WTC11 (cell line): ENCODE results near the gene SPP1.

Experiments used
- NR2C2 ChIP-seq: sonication (generic); formaldehyde crosslinking; IDR thresholded peaks from 2 replicates; pipeline ENCODE4 v1.8.0; 2022; ENCODE audit warnings: mild to moderate bottlenecking, missing genetic modification reagents
- TF ChIP-seq, protein P1 (sequence below): fragments of 200-600 bp; IDR thresholded peaks from 2 replicates; pipeline ENCODE4 v1.8.0; 2022; ENCODE audit warnings: antibody characterized with exemption

- TF ChIP-seq, protein P1, sequence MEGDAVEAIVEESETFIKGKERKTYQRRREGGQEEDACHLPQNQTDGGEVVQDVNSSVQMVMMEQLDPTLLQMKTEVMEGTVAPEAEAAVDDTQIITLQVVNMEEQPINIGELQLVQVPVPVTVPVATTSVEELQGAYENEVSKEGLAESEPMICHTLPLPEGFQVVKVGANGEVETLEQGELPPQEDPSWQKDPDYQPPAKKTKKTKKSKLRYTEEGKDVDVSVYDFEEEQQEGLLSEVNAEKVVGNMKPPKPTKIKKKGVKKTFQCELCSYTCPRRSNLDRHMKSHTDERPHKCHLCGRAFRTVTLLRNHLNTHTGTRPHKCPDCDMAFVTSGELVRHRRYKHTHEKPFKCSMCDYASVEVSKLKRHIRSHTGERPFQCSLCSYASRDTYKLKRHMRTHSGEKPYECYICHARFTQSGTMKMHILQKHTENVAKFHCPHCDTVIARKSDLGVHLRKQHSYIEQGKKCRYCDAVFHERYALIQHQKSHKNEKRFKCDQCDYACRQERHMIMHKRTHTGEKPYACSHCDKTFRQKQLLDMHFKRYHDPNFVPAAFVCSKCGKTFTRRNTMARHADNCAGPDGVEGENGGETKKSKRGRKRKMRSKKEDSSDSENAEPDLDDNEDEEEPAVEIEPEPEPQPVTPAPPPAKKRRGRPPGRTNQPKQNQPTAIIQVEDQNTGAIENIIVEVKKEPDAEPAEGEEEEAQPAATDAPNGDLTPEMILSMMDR = no peak
- no peak for TF ChIP-seq NR2C2 (CRISPR knock-in tag)
Observed at GRCh38 chr4:87986508-87986907, 11.0 kb downstream of the SPP1 start.
